Mucosa of stomach (tissue), 1 donor: ENCODE measurements around the gene ANKRD34A.
A peak's percentile ranks its signal among the peaks of the same experiment; 100 is the strongest.

Experiments
- H3K27me3 ChIP-seq: one replicate; pipeline ENCODE4 v1.7.0; 2013; ENCODE audit warnings: mild to moderate bottlenecking, low read length; ENCODE audit not compliant: control insufficient read depth, insufficient read depth
- H3K36me3 ChIP-seq: one replicate; pipeline ENCODE4 v1.7.0; 2013; ENCODE audit warnings: low read length; ENCODE audit not compliant: control insufficient read depth, insufficient read depth
- H3K4me1 ChIP-seq: one replicate; pipeline ENCODE4 v1.7.0; 2013; ENCODE audit warnings: mild to moderate bottlenecking, low read length; ENCODE audit not compliant: control insufficient read depth, insufficient read depth
- H3K4me3 ChIP-seq: one replicate; pipeline ENCODE4 v1.7.0; 2013; ENCODE audit warnings: low read length
- H3K9ac ChIP-seq: one replicate; pipeline ENCODE4 v1.7.0; 2013; ENCODE audit warnings: mild to moderate bottlenecking, low read length, moderate library complexity
- H3K9me3 ChIP-seq: one replicate; pipeline ENCODE4 v1.7.0; 2013; ENCODE audit warnings: mild to moderate bottlenecking, low read length, moderate library complexity; ENCODE audit not compliant: control insufficient read depth
- donor health status: Pancreatic carcinoma.

ANKRD34A gene

GRCh38 chr1:145959957-145960467 is 4.4 kb downstream of the ANKRD34A start:
- Histone ChIP-seq H3K27me3 (peaks cover 34% of the 10 kb centered on the region), H3K9ac (no peak overlapping the region), H3K4me1 (peaks cover 40% of the 10 kb centered on the region), H3K36me3 (no peaks in the 10 kb centered on the region), H3K9me3 (no peaks in the 10 kb centered on the region), H3K4me3 (no peak overlapping the region)

- Histone ChIP-seq H3K9me3 (no peaks in the 10 kb centered on the region), H3K27me3 (peaks cover 34% of the 10 kb centered on the region), H3K4me1 (peaks cover 46% of the 10 kb centered on the region), H3K4me3 (no peak overlapping the region), H3K9ac (no peak overlapping the region), H3K36me3 (no peaks in the 10 kb centered on the region)
These were observed 5.0 kb downstream of the ANKRD34A start for GRCh38 chr1:145959333-145959732.

GRCh38 chr1:145958734-145959133 is 5.6 kb downstream of the ANKRD34A start:
- no peak overlapping the region for H3K9ac ChIP-seq
- H3K9me3 ChIP-seq = no peaks in the 10 kb centered on the region
- H3K36me3 ChIP-seq = no peaks in the 10 kb centered on the region
- peaks cover 43% of the 10 kb centered on the region for H3K4me1 ChIP-seq
- no peak overlapping the region for H3K4me3 ChIP-seq
- H3K27me3 ChIP-seq = peaks cover 34% of the 10 kb centered on the region

GRCh38 chr1:145957443-145958319 is 6.7 kb downstream of the ANKRD34A start, which contains the start of gene LIX1L:
Gene LIX1L (minus strand): TSS chr1:145958017. CDS start chr1:145957927, 90 bp downstream.
- Histone ChIP-seq H3K27me3 (peaks cover 34% of the 10 kb centered on the region), H3K9me3 (no peaks in the 10 kb centered on the region), H3K4me1 (peaks cover 32% of the 10 kb centered on the region), H3K4me3 (peak within 1 kb of the TSS; percentile 7), H3K9ac (peak within 1 kb of the TSS; percentile 11), H3K36me3 (no peaks in the 10 kb centered on the region)

GRCh38 chr1:145956781-145957442 is 7.5 kb downstream of the ANKRD34A start:
- Histone ChIP-seq H3K4me1 (peaks cover 27% of the 10 kb centered on the region), H3K9ac (peak overlapping the region; percentile 11), H3K4me3 (peak overlapping the region; percentile 7), H3K36me3 (no peaks in the 10 kb centered on the region), H3K9me3 (no peaks in the 10 kb centered on the region), H3K27me3 (peaks cover 30% of the 10 kb centered on the region)

GRCh38 chr1:145956361-145956760 is 8.0 kb downstream of the ANKRD34A start:
- H3K4me3 ChIP-seq = no peak overlapping the region

GRCh38 chr1:145955436-145955835 is 8.9 kb downstream of the ANKRD34A start:
- H3K36me3 ChIP-seq = no peaks in the 10 kb centered on the region
- H3K9ac ChIP-seq = no peak overlapping the region
- H3K4me1 ChIP-seq = peaks cover 13% of the 10 kb centered on the region
- H3K9me3 ChIP-seq = no peaks in the 10 kb centered on the region
- H3K4me3 ChIP-seq = no peak overlapping the region
- peaks cover 15% of the 10 kb centered on the region for H3K27me3 ChIP-seq

More at GRCh38 chr1:145956361-145956760, 8.0 kb downstream of the ANKRD34A start:
- Histone ChIP-seq H3K9me3 (no peaks in the 10 kb centered on the region), H3K36me3 (no peaks in the 10 kb centered on the region), H3K27me3 (peaks cover 24% of the 10 kb centered on the region), H3K9ac (peak overlapping the region; percentile 11), H3K4me1 (peaks cover 22% of the 10 kb centered on the region)

- no peaks in the 10 kb centered on the region for H3K27me3 ChIP-seq
- no peaks in the 10 kb centered on the region for H3K9me3 ChIP-seq
- H3K4me1 ChIP-seq = peaks cover 13% of the 10 kb centered on the region
- H3K9ac ChIP-seq = no peak overlapping the region
- no peaks in the 10 kb centered on the region for H3K36me3 ChIP-seq
- no peak overlapping the region for H3K4me3 ChIP-seq
These were observed 10.5 kb downstream of the ANKRD34A start for GRCh38 chr1:145953861-145954260.

- Histone ChIP-seq H3K9me3 (no peaks in the 10 kb centered on the region), H3K36me3 (no peaks in the 10 kb centered on the region), H3K4me3 (no peak overlapping the region), H3K9ac (no peak overlapping the region), H3K27me3 (no peaks in the 10 kb centered on the region), H3K4me1 (peaks cover 13% of the 10 kb centered on the region)
These were observed 11.5 kb downstream of the ANKRD34A start for GRCh38 chr1:145952903-145953302.

GRCh38 chr1:145951526-145951925 is 12.8 kb downstream of the ANKRD34A start:
- Histone ChIP-seq H3K27me3 (no peaks in the 10 kb centered on the region), H3K36me3 (no peaks in the 10 kb centered on the region), H3K9me3 (no peaks in the 10 kb centered on the region), H3K4me3 (no peak overlapping the region), H3K9ac (no peak overlapping the region), H3K4me1 (peaks cover 13% of the 10 kb centered on the region)

GRCh38 chr1:145949219-145949618 is 15.2 kb downstream of the ANKRD34A start:
- no peak overlapping the region for H3K4me3 ChIP-seq
- H3K36me3 ChIP-seq = no peaks in the 10 kb centered on the region
- no peak overlapping the region for H3K9ac ChIP-seq
- no peaks in the 10 kb centered on the region for H3K4me1 ChIP-seq
- no peaks in the 10 kb centered on the region for H3K27me3 ChIP-seq
- H3K9me3 ChIP-seq = no peaks in the 10 kb centered on the region

GRCh38 chr1:145947551-145947950 is 16.8 kb downstream of the ANKRD34A start:
- Histone ChIP-seq H3K36me3 (no peaks in the 10 kb centered on the region), H3K9ac (no peak overlapping the region), H3K4me1 (no peaks in the 10 kb centered on the region), H3K9me3 (no peaks in the 10 kb centered on the region), H3K4me3 (no peak overlapping the region), H3K27me3 (no peaks in the 10 kb centered on the region)
